Endometrial microvascular endothelial cells (primary cell): ENCODE results near the gene MS4A3. TPM values are rescaled to one million over a fixed set of nuclear protein-coding genes. Genes with fewer than 3 reads are reported as not detected.
"Not testable (repeated sequence)": the region's sequence is repeated elsewhere in the genome, so short reads cannot be mapped to it uniquely, and the experiment has no call there.

Experiments used
- in situ Hi-C: cut with HindIII; loops from 2 replicates; pipeline ENCODE4 v1.10.0; 2017; ENCODE audit warnings: low sequenced_read_pairs, low pct_unique_long_range_greater_than_20kb; ENCODE audit errors: inconsistent ontology term
- total RNA-seq: library from RNA; depleted of rRNA; stranded (reverse); fragments of >200 nt; gene quantifications from one replicate; pipeline ENCODE4 v1.2.3, GENCODE V29; 2015; ENCODE audit errors: inconsistent ontology term

MS4A3 gene, protein sequence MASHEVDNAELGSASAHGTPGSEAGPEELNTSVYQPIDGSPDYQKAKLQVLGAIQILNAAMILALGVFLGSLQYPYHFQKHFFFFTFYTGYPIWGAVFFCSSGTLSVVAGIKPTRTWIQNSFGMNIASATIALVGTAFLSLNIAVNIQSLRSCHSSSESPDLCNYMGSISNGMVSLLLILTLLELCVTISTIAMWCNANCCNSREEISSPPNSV
- not detected for total RNA-seq

DNA sequence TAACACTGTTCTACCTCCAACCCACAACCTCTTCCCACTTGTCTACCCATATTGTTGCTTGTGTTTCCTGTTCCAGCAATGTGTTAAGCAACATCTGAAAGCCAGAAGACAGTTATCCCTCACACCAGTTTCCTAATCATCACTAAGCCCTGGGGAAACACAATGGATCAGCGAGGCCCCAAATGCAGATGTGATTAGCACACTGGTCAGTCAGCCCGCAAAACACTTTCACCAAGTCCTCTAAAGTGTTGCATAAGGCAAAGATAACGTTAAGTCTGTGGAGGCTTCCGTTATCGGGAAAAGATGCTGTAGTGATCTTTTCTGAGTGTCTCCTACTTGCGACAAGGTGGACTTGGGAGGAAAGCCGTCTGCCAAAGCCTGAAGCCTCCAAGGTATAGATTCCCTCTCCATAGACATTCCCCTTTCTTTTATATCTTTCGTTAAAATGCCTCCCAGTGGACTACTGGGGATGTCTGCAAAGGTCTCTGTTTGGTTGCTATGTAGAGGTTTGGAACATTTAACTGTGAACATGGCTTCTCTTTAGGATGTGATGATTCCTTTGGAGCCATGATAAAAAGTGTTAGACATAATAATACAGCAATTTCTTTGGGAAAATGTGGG lies at the start of gene MS4A3:
MS4A3 (plus strand) TSS at position 317 of the 621 bp plus-strand sequence. CDS start 4,496 bp downstream, outside the sequence.
- in situ Hi-C loops = no loop called here

GRCh38 chr11:60016881-60017280 lies 39.6 kb upstream of the MS4A3 start, which contains the start of gene OOSP4B:
Gene OOSP4B, plus strand, starts transcription at chr11:60017181.
- in situ Hi-C loops = no loop called here

GRCh38 chr11:60018058-60018457 lies 38.4 kb upstream of the MS4A3 start:
- in situ Hi-C loops = no loop called here

- in situ Hi-C loops = not testable (repeated sequence)
These were observed 36.1 kb upstream of the MS4A3 start for GRCh38 chr11:60020376-60020775.

GRCh38 chr11:60029015-60029632 lies 27.3 kb upstream of the MS4A3 start:
- in situ Hi-C loops = no loop called here

GRCh38 chr11:60040109-60040508 lies 16.4 kb upstream of the MS4A3 start, which contains the start of gene OOSP2:
Gene OOSP2, plus strand, starts transcription at chr11:60040409. Its CDS starts 51 bp downstream, at chr11:60040460.
- in situ Hi-C loops = no loop called here

GRCh38 chr11:60050422-60050821 lies 6.0 kb upstream of the MS4A3 start:
- in situ Hi-C loops = not testable (repeated sequence)

GRCh38 chr11:60050839-60051238 lies 5.6 kb upstream of the MS4A3 start:
- in situ Hi-C loops = not testable (repeated sequence)

- in situ Hi-C loops = no loop called here
These were observed 2.6 kb downstream of the MS4A3 start for GRCh38 chr11:60059052-60059451.

GRCh38 chr11:60059521-60060240 lies 3.2 kb downstream of the MS4A3 start:
- in situ Hi-C loops = no loop called here

- in situ Hi-C loops = no loop called here
These were observed 7.6 kb downstream of the MS4A3 start for GRCh38 chr11:60064111-60064510.

GRCh38 chr11:60065801-60066200 lies 9.3 kb downstream of the MS4A3 start:
- in situ Hi-C loops = no loop called here

GRCh38 chr11:60069450-60069849 lies 13.0 kb downstream of the MS4A3 start:
- in situ Hi-C loops = no loop called here

DNA sequence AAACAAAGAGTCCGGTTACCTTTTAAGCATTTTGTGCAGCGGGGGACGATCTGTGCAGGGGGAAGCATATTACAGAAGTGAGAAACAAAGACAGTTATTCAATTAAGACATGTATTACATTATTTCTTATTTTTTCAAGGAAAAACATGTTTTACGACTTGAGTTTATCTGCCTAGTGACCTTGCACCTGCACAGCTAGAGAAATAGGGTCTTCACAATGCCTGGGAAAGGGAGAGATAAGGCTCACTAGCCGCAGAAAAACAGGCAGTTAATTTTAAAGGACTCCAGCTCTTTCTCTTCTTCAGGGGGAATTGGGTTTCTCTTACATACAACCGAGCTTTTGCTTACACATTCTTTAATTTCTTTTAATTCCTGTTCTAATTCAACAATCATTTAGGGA lies 15.2 kb downstream of the MS4A3 start:
- in situ Hi-C loops = not testable (repeated sequence)

DNA sequence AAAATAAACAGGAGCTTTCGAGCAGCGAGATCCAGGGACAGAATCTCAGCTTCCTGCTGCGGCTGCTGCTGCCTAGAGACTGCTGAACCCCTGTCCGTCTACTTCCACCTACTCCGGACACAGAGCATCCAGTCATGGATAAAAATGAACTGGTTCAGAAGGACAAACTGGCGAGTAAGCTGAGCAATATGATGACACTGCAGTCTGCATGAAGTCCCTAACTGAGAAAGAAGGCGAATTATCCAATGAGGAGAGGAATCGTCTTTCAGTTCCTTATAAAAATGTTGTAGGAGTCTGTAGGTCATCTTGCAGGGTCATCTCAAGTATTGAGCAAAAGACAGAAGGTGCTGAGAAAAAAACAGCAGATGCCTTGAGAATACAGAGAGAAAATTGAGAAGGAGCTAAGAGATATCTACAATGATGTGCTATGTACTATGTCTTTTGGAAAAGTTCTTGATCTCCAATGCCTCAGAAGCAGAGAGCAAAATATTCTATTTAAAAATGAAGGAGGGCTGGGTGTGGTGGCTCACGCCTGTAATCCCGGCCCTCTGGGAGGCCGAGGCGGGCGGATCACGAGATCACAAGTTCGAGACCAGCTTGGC lies 20.9 kb downstream of the MS4A3 start:
- in situ Hi-C loops = no loop called here

GRCh38 chr11:60077981-60078380 lies 21.5 kb downstream of the MS4A3 start:
- in situ Hi-C loops = no loop called here

GRCh38 chr11:60078745-60079144 lies 22.3 kb downstream of the MS4A3 start:
- in situ Hi-C loops = no loop called here

GRCh38 chr11:60080535-60080934 lies 24.1 kb downstream of the MS4A3 start:
- in situ Hi-C loops = no loop called here

GRCh38 chr11:60084631-60085273 lies 28.3 kb downstream of the MS4A3 start:
- in situ Hi-C loops = no loop called here
